NCI-H748 (cell line): ENCODE data around the gene TJP3.

Experiments used
- DNase-seq: peaks from one replicate; lab custom pipeline; 2025; ENCODE audit not compliant: unreplicated experiment; lab: John Stamatoyannopoulos, UW

Gene TJP3

GRCh38 chr19:3767050-3767449 is 58.9 kb downstream of the TJP3 start:
- no peak for DNase-seq

GRCh38 chr19:3768015-3768747 is 60.0 kb downstream of the TJP3 start:
- DNase-seq, result no peak

GRCh38 chr19:3768748-3769099 is 60.5 kb downstream of the TJP3 start:
- no peak for DNase-seq

- DNase-seq, result no peak
These were observed 61.3 kb downstream of the TJP3 start for GRCh38 chr19:3769494-3769893.

GRCh38 chr19:3770136-3770999 is 62.2 kb downstream of the TJP3 start:
- no peak for DNase-seq

GRCh38 chr19:3771000-3771905 is 63.1 kb downstream of the TJP3 start:
- no peak for DNase-seq

- DNase-seq, result no peak
These were observed 63.8 kb downstream of the TJP3 start, which contains the start of gene RAX2 for GRCh38 chr19:3771906-3772455. TSS of gene RAX2 (minus strand) at chr19:3772228. CDS start at chr19:3771742, 486 bp downstream.

GRCh38 chr19:3773814-3774515 is 65.8 kb downstream of the TJP3 start:
- DNase-seq, result no peak

GRCh38 chr19:3774621-3775373 is 66.6 kb downstream of the TJP3 start:
- no peak for DNase-seq

GRCh38 chr19:3775374-3775711 is 67.2 kb downstream of the TJP3 start:
- DNase-seq, result no peak

- DNase-seq, result no peak
These were observed 67.6 kb downstream of the TJP3 start for GRCh38 chr19:3775831-3776230.

- DNase-seq, result no peak
These were observed 68.4 kb downstream of the TJP3 start for GRCh38 chr19:3776479-3777040.

GRCh38 chr19:3778104-3778867 is 70.1 kb downstream of the TJP3 start:
- no peak for DNase-seq

GRCh38 chr19:3778899-3779723 is 70.9 kb downstream of the TJP3 start:
- DNase-seq, result no peak

- DNase-seq, result no peak
These were observed 72.7 kb downstream of the TJP3 start for GRCh38 chr19:3780786-3781304.

GRCh38 chr19:3781603-3782002 is 73.4 kb downstream of the TJP3 start:
- DNase-seq, result no peak

- DNase-seq, result no peak
These were observed 74.1 kb downstream of the TJP3 start for GRCh38 chr19:3782330-3782729.

- DNase-seq, result no peak
These were observed 74.7 kb downstream of the TJP3 start for GRCh38 chr19:3782903-3783302.
